Kidney (tissue), 14 donors: ENCODE measurements around the gene LAMA5. TPM values are rescaled to one million over a fixed set of nuclear protein-coding genes. Genes with fewer than 3 reads are reported as not detected.

Experiments used
- DNase-seq, 5 donors: peaks; one replicate each; pipeline ENCODE4 v3.0.0-alpha.2; 2013 to 2020
- FAIRE-seq: peaks from 2 replicates; lab custom pipeline; 2012; peaks lifted over from hg19 to GRCh38; lab: Jason Lieb, UNC
- H3K27ac ChIP-seq, 2 donors: one replicate each; pipeline ENCODE4 v1.7.0; 2013; ENCODE audit warnings: low read depth in 2 of 2, low read length in 2 of 2, inconsistent platforms in 1 of 2
- H3K27me3 ChIP-seq: one replicate; pipeline ENCODE4 v1.7.1; 2013; ENCODE audit warnings: low read length, inconsistent platforms; ENCODE audit not compliant: control insufficient read depth, insufficient read depth
- H3K36me3 ChIP-seq, 3 donors: one replicate each; pipeline versions ENCODE4 v1.7.0 to v1.7.1; 2013; ENCODE audit warnings: low read length in 3 of 3, control low read depth in 1 of 3, inconsistent platforms in 1 of 3; ENCODE audit not compliant: insufficient read depth in 3 of 3, control insufficient read depth in 2 of 3
- H3K4me1 ChIP-seq, 3 donors: one replicate each; pipeline versions ENCODE4 v1.7.0 to v1.7.1; 2013; ENCODE audit warnings: low read length in 3 of 3, inconsistent platforms in 1 of 3, low read depth in 1 of 3; ENCODE audit not compliant: control insufficient read depth in 2 of 3, insufficient read depth in 2 of 3
- H3K4me3 ChIP-seq, 3 donors: one replicate each; pipeline versions ENCODE4 v1.7.0 to v1.8.1; 2013; ENCODE audit warnings: low read length in 3 of 3, control low read depth in 1 of 3, inconsistent platforms in 1 of 3
- H3K9ac ChIP-seq, 3 donors: one replicate each; pipeline versions ENCODE4 v1.7.0 to v1.7.1; 2013; ENCODE audit warnings: low read length in 3 of 3, control low read depth in 1 of 3, inconsistent platforms in 1 of 3
- H3K9me3 ChIP-seq, 3 donors: one replicate each; pipeline versions ENCODE4 v1.7.0 to v1.7.1; 2013; ENCODE audit warnings: low read length in 3 of 3, control low read depth in 1 of 3, inconsistent platforms in 1 of 3; ENCODE audit not compliant: control insufficient read depth in 2 of 3, insufficient read depth in 1 of 3
- CTCF ChIP-seq: IDR thresholded peaks from 3 replicates; pipeline ENCODE4 v1.5.1; 2012; ENCODE audit warnings: mild to moderate bottlenecking, moderate library complexity, borderline replicate concordance; ENCODE audit not compliant: insufficient read depth; ENCODE audit errors: extremely low read depth
- intact Hi-C: fragments of 100-400 bp; cut with DNase I; formaldehyde crosslinking; loops from one replicate; pipeline ENCODE4 v1.11.1; 2022
- polyA plus RNA-seq: library from polyadenylated mRNA; stranded (reverse); fragments of 350-450 nt; fragmentation: Illumina TruSeq; extraction: RNeasy Lipid Tissue Mini Kit (QIAGEN cat#74804); gene quantifications from one replicate; pipeline ENCODE4 v1.2.3, GENCODE V29; 2014; ENCODE audit warnings: low read depth, low replicate concordance; ENCODE audit not compliant: insufficient read depth
- total RNA-seq: library from RNA; stranded (reverse); fragmentation: NEBNext Ultra II Directional; extraction: Animal tissue kit (Norgen Biotek cat#: 25700); gene quantifications from one replicate; pipeline ENCODE4 v1.2.1, GENCODE V29; 2021
- donor health status: control.
- donor health status: control.
- donor health status: control.
- donor health status: control.
- donor health status: control.
- donor health status: DM: yes; HTN: yes; CAD: no.
- donor health status: Normal renal cell carcinoma (clear cell type).

The LAMA5 gene
- total and polyA plus RNA-seq, 2 donors from 2014 or later = 94.0 to 342 TPM

- Histone ChIP-seq H3K27ac (no peak overlapping the region), H3K27me3 (no peaks in the 10 kb centered on the region), H3K9me3 (no peaks in the 10 kb centered on the region), H3K9ac (no peak overlapping the region), H3K36me3 (peaks cover 0 to 40% (median 13%) of the 10 kb centered on the region in 3 donors), H3K4me1 (no peaks in the 10 kb centered on the region), H3K4me3 (no peak overlapping the region)
- no peak for DNase-seq
- intact Hi-C loops = no loop called here
- no peak for FAIRE-seq
- no peak for TF ChIP-seq CTCF
Measured at GRCh38 chr20:62317167-62317655, 49.9 kb downstream of the LAMA5 start.

DNA sequence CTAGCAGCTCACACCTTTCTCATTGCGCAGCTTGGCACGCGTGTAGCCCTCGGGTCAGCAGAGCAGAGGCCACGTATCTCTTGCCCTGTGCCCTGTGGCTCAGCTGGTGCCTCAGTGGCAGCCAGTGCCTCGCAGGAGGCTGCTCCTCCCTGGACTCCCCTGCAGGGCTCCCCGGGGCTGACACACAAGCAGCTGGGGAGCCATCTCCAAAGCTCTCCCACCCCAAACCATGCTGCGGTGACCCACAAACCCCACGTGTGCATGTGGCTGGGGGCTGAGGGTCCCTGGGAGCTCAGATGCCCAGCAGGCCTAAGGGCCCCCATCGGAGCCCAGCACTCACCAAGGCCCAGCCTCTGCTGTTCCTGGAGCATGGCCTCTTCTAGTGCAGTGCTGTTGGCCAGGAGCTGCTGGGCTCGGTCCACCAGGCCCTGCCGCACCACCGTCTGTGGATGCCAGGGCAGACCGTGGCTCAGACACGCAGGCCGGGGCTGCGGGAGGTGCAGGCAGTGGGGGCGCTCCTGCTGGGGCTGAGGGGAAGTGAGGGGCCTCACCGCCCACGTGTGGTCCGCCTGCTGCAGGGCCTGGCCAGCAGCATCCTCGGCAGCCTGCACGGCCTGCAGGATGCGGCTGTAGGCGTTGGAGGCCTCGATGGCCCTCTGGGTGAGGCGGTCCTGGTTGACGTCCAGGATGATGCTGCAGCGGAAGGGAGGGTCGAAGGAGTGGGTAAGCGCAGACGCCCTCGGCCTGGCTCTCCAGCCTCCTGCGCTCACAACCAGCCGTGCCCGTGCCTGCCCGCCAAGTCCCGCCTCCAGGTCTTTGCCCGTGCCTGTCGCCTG, 50.6 kb downstream of the LAMA5 start:
- Histone ChIP-seq H3K4me1 (no peaks in the 10 kb centered on the region), H3K9ac (no peak overlapping the region), H3K27ac (no peak overlapping the region), H3K27me3 (no peaks in the 10 kb centered on the region), H3K4me3 (no peak overlapping the region), H3K9me3 (no peaks in the 10 kb centered on the region), H3K36me3 (peaks cover 0 to 36% (median 13%) of the 10 kb centered on the region in 3 donors)
- intact Hi-C loops = no loop called here
- FAIRE-seq (no peak), DNase-seq (no peak)
- TF ChIP-seq CTCF = no peak

DNA sequence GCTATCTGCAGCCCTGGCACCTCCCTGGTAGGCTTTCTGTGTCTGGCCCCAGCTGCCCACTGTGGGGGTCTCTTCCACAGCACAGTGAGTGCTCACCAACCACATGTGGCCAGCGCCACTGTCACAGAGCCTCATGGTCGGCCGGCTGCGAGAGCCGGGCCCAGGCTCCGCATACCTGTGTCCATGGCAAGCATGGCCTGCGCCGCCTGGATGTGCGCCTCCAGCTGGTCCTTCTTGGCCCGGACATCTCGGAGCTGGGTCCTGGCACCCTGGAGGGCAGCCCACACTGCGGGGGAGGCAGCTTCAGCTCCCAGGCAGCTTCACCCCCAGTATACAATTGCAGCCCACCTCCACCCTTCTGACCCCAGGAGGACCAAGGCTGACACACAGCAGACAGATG, 51.3 kb downstream of the LAMA5 start:
- no peak overlapping the region for H3K9ac ChIP-seq
- no peak overlapping the region for H3K27ac ChIP-seq
- no peak for DNase-seq
- no peaks in the 10 kb centered on the region for H3K4me1 ChIP-seq
- FAIRE-seq = no peak
- H3K27me3 ChIP-seq = no peaks in the 10 kb centered on the region
- H3K36me3 ChIP-seq = peaks cover 0 to 39% (median 15%) of the 10 kb centered on the region in 3 donors
- intact Hi-C loops = no loop called here
- H3K4me3 ChIP-seq = no peak overlapping the region
- no peaks in the 10 kb centered on the region for H3K9me3 ChIP-seq
- TF ChIP-seq CTCF = no peak
